GM18867 (cell line): ENCODE data around the gene EPB41L1.

Source experiments
- ATAC-seq: cut with Tn5 transposase; IDR thresholded peaks from one replicate; pipeline ENCODE4 v1.9.1; 2021; ENCODE audit warnings: mild to moderate bottlenecking, moderate library complexity; ENCODE audit not compliant: unreplicated experiment

EPB41L1 gene

DNA sequence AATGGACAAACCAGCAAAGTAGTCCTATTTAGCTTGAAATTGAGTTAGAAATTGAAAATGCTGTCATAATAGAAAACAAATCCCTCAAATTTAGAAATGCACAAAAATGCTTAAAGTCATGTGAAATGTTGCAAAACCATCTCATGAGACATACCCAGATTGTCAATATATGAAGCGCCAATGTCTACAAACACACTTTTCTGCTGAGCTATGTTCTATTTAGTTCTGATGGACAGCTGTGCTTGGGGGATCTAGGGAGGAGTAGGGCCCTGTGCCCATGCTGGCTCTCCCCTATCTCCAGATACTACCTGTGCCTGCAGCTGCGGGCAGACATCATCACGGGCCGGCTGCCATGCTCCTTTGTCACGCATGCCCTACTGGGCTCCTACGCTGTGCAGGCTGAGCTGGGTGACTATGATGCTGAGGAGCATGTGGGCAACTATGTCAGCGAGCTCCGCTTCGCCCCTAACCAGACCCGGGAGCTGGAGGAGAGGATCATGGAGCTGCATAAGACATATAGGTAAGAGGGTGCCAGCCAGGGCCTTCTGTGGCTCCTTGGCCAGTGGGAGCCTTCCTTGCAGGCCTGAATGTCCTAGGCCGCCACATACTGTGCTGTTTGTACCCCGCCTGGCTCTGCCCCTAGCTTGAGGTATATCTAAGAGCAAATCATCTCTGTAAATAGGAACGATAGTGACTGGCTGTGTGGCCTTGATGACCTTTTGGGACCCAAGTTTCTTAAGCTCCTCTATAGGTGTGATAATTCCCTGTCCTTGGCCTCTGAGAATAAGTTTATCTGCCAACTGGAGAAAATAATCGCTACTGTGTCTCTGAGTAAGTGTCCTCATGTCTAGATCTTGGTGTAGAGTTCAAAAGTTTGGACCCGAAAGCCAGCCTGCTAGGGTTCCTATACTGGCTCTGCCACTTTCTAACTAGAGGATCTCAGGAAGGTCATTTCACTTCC, 30.6 kb downstream of the EPB41L1 start:
- no peak for ATAC-seq

DNA sequence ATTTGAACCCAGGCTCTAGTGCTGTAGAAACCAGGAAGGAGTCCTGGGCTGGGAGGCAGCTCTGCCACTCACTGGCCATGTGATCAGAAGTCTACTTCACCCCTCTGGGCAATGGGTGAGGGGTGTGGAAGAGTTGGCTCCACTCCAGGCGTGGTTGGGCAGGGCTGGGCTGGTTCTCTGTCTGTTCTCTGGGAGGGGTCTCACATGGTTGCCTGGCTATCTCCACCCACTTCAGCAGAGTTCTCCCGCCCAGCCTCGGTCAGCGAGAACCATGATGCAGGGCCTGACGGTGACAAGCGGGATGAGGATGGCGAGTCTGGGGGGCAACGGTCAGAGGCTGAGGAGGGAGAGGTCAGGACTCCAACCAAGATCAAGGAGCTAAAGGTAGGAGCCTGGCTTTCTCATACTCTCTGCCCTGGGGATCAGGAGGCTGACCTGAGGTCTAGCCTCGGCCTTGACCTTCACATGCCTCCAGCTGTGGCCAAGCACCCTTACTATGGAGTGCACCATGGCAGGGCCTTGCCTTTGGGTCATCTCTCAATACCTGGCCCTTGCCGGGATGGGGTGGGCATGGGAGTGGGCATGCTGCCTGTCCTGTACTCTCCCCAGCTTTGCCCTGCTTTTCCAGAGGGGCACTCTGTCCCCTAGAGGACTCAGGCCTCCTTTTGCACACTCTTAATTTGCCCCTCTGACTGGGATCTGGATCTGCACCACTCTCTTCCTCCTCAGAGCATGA, 39.6 kb downstream of the EPB41L1 start:
- no peak for ATAC-seq

DNA sequence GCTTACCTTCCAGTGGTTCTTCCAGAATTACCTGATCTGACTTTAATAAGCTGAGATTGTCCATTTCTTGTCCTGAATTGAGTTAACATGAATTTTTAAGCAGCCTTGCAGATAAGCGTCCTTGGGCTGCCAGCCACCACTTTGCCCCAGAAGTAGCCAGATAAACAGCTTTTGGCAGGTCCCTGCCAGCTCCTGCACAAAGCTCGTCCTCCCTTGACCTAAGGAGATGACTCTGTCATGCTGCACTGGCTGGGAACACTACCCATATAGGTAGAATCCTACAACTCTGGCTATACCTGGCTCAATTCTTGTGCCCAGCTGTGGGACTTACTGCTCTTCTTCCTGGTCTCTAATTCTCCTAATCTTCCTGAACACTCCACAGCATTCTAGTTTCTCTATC, 42.1 kb downstream of the EPB41L1 start:
- ATAC-seq: no peak

DNA sequence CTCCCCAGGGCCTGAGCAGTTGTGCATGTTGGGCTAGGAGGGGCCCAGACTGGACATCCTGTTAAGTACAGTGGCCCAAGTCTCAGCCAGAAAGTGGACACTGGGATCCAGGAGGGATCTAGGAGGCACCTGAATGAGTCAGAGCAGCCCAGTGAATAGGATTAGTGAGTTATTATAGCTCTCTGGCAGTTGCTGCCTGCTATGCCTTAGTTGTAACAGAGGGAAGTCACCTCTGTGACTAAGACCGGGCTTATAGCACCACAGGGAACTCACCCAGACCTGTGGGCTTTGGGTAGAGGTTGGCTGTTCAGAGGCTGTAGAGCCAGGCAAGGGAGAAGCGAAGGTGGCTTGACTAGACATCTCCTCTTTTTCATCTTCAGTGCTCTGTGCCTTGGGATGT, 42.7 kb downstream of the EPB41L1 start:
- no peak for ATAC-seq

DNA sequence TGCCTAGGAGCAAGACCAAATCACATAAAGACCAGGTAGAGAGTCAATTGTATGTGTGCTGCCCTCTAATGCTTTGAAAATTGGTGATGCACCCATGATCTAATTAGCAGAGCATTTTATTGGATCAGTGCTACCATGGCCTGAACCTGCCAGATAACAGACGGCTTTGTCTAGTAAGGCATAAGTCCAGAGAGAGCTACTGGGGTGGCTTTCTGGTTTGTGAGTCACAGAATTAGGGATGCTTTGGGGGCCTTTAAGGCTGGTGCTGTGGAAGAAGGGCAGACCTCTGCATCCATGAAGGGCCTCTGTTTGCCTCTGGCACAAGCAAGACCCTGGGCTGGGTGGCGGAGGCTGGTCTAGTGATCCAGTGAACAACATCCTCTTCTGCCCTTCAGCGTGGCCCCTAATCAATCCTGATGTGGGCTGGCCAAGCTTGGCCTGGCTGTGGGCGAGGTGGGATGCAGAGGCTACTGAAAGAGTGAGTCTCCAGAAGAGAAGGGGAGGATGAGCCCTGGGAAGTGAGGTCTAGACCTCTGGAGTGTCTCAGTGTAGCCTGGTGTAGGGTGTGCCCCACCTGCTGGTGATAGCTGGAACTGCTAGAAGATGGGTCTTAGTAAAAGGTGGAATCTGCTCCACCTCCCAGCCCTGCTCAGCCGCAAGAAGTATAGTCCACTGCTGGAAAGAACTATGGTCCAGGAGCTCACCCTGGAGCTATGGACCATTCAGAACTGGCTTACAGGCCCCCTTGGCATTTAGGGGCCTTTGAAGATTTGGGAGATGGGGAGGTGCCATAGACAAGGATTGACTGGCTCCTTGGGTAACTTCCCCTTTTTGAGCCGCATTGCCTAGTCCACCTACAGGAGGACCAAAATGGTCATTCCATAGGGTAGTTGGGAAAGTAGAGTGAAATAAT, 45.1 kb downstream of the EPB41L1 start:
- no peak for ATAC-seq

DNA sequence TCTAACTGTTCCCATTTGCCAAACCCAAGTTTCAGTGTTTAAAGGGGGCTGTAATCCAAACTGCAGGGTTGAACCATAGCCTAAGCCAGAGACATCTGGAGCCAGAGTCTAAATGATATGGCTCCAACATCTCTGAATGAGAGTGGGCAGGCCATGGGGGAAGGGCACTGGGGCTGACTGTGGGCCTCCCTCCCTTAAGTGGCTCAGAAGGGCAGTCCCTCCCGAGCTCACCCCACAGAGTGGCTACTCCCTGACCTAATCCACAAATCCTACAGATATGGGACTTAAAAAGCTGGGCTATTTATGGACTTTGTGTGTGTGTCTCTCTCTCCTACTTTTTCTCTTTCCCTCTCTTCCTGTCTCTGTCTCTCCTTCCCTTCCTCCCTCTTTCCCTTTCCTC, 45.9 kb downstream of the EPB41L1 start:
- no peak for ATAC-seq

DNA sequence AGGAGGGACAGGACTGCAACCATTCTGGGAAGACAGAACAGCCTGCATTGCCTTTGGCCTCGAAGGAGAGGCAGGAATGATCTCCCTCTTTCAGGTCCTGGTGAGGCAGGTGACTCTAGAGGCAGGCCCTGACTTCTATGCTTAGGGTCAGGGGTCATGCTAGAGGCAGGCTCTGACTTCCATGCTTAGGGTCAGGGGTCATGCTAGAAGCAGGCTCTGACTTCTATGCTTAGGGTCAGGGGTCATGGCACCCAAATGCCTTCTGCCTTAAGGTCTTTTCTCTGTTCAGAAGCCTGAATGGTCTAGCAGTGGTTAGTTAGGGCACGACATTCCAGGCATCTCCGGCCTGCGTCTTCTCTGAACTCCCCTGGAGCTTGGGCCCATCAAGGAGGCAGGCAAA, 46.7 kb downstream of the EPB41L1 start:
- ATAC-seq: no peak

DNA sequence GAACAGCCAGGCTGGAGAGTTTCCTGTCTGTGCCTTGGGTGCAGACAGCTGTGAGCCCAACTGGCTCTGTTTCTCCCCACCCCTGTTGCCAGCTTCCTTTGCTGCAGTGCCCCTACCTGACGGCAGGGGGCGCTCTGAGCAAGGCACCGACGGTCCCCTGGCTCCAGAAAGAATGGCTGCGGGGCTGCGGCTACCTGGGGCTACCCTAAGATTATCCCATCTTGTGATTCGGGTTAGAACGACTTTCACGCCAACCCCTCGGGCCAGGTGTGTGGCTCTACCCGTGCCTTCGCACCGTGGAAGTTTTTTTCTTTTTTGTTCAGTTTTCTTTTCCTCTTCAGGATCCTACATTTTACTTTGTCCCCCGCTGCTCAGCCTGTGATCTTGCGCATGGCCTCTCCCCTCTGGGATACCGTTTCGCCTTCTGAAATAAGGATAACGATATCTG, 48.4 kb downstream of the EPB41L1 start:
- no peak for ATAC-seq

DNA sequence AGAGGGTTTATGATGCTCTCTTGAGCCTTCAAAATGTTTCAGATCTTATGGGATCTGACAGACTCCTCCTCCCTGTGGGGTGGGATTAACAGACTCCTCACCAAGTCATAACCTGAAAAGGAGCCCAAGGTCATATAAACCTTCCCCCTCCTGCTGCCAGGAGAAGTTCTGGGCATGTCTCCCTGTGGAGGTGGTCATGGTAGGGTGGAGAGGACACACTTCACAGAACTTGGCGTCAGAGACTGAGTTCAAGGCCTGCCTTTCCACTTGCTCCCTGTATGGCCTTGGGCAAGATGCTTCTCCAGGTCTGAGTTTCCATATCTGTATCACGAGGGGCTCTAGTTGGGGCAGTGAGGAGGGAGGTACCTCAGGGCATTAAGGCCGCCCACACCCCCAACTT, 49.3 kb downstream of the EPB41L1 start:
- no peak for ATAC-seq

DNA sequence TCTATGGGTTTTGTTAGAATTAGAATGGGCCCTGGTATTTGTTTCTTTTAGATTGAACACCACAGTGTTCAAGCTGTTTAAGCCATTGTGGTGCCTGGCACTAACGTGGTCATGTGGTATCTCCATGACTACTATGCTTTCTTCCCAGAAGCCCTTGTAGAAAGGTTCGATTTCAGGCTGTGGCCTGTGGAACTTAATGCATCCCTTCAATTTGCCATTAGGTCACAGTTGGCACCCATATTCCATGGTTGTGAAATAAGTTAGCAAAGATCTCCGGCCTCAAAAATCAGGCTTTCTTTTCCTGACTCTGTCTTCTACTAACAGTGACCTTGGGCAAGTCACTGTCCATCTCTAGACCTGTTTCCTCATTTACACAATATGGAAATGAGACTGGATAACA, 50.5 kb downstream of the EPB41L1 start:
- ATAC-seq: no peak

DNA sequence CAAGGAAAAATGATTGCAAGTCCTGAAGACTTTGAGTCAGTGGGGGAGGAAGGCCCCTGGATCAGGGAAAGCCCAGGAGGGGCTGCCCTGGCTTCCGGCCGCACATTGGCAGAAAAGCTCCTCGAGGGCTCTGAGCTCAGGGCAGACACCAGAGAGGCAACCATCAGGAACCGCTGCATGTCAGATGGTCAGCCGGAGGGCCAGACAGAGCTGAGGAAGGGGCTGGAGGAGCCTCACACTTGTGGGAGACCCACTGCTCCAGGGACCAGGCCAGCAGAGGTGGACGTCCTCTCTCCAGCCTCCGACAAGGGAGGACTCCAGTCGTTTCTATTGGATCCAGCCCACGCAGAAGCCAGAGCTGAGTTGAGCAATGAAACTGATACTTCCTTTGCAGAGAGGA, 51.5 kb downstream of the EPB41L1 start:
- no peak for ATAC-seq

DNA sequence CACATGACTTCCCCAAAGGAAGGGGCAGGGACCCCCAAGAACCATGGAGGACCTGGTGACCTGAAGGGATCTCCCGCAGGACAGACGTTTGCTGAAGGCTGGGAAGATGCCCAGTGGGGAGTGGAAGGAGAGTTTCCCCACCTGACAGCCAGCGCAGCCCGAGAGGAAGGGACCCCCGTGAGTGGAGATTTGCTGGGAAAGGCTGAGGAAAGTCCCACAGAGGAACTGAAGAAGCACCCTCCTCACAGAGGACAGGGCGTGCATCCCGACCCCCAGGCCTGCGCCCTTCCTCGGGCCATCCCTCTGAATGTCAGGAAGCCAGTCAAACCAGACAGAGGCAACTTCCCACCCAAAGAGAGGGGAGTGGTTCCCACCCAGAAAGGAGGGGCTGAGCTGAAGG, 52.1 kb downstream of the EPB41L1 start:
- ATAC-seq: no peak

DNA sequence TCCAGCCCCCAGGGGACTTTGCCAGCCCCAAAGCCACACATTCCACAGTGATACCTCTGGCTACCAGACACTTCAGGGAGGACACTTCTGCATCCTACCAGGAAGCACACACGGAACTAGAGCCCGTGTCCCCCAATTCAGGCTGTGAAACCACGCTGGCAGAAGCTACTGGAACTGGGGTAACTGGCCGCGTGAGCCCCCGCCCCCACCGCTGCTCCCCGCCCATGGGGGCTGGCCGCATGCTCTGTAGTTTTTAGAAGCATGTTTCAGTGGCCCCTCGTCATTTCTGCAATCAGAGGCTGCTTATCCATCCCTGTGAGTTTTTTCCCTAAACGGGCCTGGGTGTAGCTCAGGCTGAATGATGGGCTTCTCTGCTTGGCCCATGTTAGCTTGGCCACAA, 53.1 kb downstream of the EPB41L1 start:
- ATAC-seq: no peak

DNA sequence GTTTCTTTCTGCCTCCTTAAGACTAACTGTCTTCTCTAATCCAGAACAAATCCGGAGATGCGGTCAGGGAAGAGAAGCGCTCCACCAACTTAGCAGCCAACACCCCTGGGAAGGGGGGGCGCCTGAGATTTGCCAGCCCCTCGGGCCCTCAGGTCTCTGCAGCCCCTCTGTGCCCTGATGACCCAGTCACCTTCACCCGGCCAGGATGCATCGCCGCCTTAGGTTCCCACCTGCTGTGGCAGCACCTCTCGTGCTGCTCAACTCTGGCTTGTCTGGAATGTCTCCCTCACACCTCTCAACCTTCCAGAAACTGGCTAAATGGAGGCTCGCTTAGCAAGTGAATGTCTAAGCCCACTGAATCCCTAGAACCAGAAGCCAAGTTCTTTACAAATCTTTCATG, 53.7 kb downstream of the EPB41L1 start:
- ATAC-seq: no peak

DNA sequence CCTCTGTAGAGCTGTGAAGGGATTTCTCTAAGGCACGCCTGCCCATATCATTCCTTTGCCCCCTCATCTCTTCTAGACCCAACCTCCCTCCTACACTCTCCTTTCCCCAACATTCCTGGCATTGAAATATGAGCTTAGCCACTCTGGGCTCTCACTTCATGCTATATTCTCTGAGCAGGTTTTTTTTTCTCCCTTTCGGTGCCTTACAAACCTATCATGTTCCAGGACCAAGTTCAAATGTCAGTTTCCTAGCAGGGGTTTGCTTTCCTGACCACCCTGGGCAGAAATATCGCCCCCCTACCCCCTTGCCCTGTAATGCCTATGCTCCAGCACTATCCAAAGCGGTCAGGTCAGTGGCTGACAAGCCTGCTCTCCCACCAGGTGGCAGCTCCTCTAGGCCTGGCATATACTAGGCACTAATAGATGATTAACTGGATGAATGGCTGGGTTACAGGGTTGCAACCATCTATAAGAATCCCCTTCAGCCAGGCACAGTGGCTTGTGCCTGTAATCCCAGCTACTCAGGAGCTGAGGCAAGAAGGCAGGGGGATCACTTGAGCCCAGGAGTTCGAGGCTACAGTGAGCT, 56.0 kb downstream of the EPB41L1 start:
- ATAC-seq: no peak

DNA sequence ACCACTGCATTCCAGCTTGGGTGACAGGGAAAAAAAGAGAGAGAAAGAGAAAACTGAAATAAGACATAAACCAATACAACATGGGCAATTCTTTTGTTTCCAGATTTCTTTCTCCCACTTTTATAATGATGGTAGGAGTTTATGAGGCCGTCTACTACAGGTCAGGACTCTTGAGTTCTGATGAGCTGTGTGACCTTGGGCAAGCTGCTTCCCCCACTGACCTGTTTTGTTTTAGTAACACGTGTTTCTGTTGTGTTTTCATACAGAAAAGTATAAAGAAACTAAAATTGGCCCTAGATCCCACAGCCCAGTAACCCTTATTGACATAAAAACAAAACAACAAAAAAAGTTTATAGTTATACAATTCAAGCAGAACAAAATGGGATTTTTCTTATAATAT, 58.8 kb downstream of the EPB41L1 start:
- no peak for ATAC-seq

DNA sequence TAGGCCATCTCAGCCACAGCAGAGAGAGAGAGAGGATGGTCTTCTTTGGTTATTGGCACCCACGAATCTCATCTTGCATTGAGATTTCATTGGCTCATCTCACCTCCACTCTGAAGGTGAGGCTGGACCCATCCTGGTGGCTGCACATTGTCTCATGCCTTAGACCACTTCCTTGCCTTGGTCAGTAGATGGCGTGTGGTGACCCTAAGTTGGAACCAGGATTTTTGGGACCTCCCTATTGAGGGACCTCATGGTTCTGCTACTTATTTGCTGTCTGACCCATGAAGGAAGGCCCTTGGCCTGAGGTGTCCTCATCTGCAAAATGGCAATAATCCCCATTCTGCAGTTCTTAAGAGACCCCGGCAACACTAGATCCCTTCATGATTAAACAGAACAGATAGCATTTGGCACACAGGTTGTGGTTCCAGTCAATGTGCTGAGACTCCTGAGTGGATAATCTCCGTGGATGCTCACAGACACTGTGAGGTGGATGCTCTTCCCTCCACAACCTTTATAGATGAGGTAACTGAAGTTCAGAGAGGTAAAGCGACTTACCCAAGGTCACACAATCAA, 60.2 kb downstream of the EPB41L1 start:
- ATAC-seq: no peak

DNA sequence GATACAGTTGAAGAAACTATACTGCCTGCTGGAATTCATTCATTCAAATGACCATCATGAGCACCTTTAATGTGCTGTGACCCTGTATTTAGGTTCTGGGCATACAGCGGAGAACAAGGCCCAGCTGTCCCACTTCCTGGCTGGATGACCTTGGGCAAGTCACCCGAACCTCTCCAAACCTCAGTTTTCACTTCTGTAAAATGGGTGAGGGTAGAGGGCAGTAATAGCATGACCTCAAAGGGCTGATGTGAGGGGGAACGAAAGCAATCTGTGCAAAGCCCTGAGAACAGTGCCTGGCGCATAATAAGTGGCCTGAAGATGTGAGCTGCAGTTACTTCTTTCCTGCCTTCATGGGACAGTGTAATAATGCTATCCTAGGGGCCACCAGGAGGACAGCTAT, 61.2 kb downstream of the EPB41L1 start:
- no peak for ATAC-seq

DNA sequence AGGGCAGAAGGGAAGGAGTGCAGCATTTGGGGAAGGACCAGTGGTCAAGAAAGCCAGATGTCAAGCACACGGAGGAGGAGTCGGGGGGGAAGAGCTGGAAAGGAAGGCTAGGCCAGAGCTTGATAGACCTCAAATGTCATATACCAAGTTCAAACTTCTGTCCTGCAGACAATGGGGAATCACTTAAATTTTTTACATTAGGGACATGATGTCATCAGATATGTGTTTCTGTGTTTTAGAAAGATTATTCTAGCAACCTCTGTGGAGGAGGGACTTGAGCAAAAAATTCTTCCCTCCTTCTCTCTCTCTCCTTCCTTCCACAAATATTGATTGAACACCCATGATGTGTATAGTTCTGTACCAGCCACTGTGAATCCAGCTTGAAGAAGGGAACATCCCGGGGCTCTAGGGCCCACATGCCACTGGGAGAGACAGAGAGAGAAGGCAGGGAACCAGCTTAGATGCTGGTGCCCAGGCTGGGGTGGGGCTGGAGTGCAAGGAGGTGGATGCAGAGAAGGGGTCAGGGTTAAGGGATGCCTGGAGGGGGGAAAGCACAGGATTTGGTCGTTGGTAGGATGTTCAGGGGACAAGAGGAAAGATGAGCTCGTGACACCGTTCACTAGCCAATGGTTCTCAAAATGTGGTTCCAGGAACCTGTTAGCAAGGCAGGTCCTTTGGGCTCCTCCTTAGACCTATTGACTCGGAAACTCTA, 61.9 kb downstream of the EPB41L1 start:
- ATAC-seq: no peak

DNA sequence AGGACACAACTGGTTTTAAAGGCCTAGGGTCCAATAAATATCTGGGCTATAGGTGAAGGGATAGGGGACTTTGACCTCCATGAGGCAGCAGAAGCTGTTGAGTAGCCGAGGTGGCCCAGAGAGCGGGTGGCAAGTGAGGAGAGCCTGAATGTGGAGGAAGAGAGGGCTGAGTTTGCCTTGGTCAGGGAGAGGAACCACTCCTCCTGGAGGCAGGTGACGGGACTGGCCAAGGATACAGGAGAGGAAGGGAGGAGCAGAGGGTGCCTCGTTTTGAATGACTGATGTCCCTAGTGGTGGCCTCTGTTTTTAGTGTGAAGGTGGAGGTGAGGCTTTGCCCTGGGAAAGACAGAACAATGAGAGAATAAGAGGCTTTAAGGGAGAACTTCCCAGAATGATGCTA, 62.7 kb downstream of the EPB41L1 start:
- no peak for ATAC-seq
